ENCODE data around the gene ELFN2. TPM values are rescaled to one million over a fixed set of nuclear protein-coding genes. Genes with fewer than 3 reads are reported as not detected.
A peak's percentile ranks its signal among the peaks of the same experiment; 100 is the strongest.

The ELFN2 gene
- total RNA-seq, 2 experiments from 2014 or later = 0.19 to 0.25 TPM

- DNase-seq (no peak), ATAC-seq (no peak)
- Mint-ChIP-seq H3K36me3 (ENCODE audit: low read depth) (peaks cover 1% of the 10 kb centered on the region), H3K27me3 (peaks cover 6% of the 10 kb centered on the region), H3K4me1 (peaks cover 17% of the 10 kb centered on the region), H3K9me3 (ENCODE audit: low read depth) (peaks cover 3% of the 10 kb centered on the region), H3K27ac (no peak overlapping the region), H3K4me3 (no peak overlapping the region)
- ChIA-PET POLR2A (no interaction called here), CTCF (interaction anchor here (0.6 kb wide), 1 partner anchor 65 kb away, joined by 3 read pairs; no protein-coding TSS in a partner anchor)
- intact Hi-C loops (cut with DNase I, micrococcal nuclease) = no loop called here
Measured at GRCh38 chr22:37435970-37436603, 8.8 kb upstream of the ELFN2 start.

GRCh38 chr22:37433786-37434185 is 6.5 kb upstream of the ELFN2 start:
- no peak for DNase-seq
- Mint-ChIP-seq H3K9me3 (ENCODE audit: low read depth) (peaks cover 3% of the 10 kb centered on the region), H3K27ac (no peak overlapping the region), H3K27me3 (peaks cover 20% of the 10 kb centered on the region), H3K4me1 (peaks cover 17% of the 10 kb centered on the region), H3K4me3 (no peak overlapping the region), H3K36me3 (ENCODE audit: low read depth) (no peaks in the 10 kb centered on the region)
- intact Hi-C loops (cut with DNase I, micrococcal nuclease) = no loop called here
- POLR2A ChIA-PET = no interaction called here
- CTCF ChIA-PET = interaction anchor here (2.4 kb wide), 1 partner anchor 118 kb away, joined by 8 read pairs; no protein-coding TSS in a partner anchor
- no peak for ATAC-seq

- no peak overlapping the region for H3K4me3 Mint-ChIP-seq
- POLR2A ChIA-PET = interaction anchor here (0.7 kb wide), 1 partner anchor 31 kb away, joined by 3 read pairs; no protein-coding TSS in a partner anchor
- intact Hi-C loops (cut with DNase I, micrococcal nuclease) = no loop called here
Measured at GRCh38 chr22:37432708-37433054, 5.4 kb upstream of the ELFN2 start.

GRCh38 chr22:37431801-37432707 is 4.8 kb upstream of the ELFN2 start:
- Mint-ChIP-seq H3K36me3 (ENCODE audit: low read depth) (no peaks in the 10 kb centered on the region), H3K9me3 (ENCODE audit: low read depth) (peaks cover 3% of the 10 kb centered on the region), H3K27me3 (peaks cover 31% of the 10 kb centered on the region), H3K27ac (peak overlapping the region; percentile 34), H3K4me1 (peaks cover 17% of the 10 kb centered on the region), H3K4me3 (no peak overlapping the region)
- ChIA-PET POLR2A (interaction anchor here (0.7 kb wide), 1 partner anchor 31 kb away, joined by 3 read pairs; no protein-coding TSS in a partner anchor), CTCF (interaction anchor here (0.6 to 4.4 kb wide), 6 partner anchors 115 to 411 kb away, joined by 3 to 26 read pairs (median 4); no protein-coding TSS in a partner anchor)
- intact Hi-C loops (cut with DNase I, micrococcal nuclease) = no loop called here
- ATAC-seq = peak; percentile 83
- DNase-seq = peak; percentile 76

More at GRCh38 chr22:37432708-37433054, 5.4 kb upstream of the ELFN2 start:
- H3K4me1 Mint-ChIP-seq = peaks cover 17% of the 10 kb centered on the region
- peaks cover 29% of the 10 kb centered on the region for H3K27me3 Mint-ChIP-seq
- CTCF ChIA-PET = interaction anchor here (0.6 to 2.4 kb wide), 3 partner anchors 26 to 411 kb away, joined by 3 to 8 read pairs (median 3); no protein-coding TSS in a partner anchor
- no peak overlapping the region for H3K27ac Mint-ChIP-seq
- ATAC-seq = no peak
- no peak for DNase-seq
- peaks cover 3% of the 10 kb centered on the region for H3K9me3 Mint-ChIP-seq (ENCODE audit: low read depth)
- H3K36me3 Mint-ChIP-seq (ENCODE audit: low read depth) = no peaks in the 10 kb centered on the region

- Mint-ChIP-seq H3K9me3 (ENCODE audit: low read depth) (peaks cover 3% of the 10 kb centered on the region), H3K36me3 (ENCODE audit: low read depth) (no peaks in the 10 kb centered on the region), H3K27ac (no peak overlapping the region), H3K4me1 (peaks cover 17% of the 10 kb centered on the region), H3K27me3 (peaks cover 38% of the 10 kb centered on the region), H3K4me3 (no peak overlapping the region)
- ATAC-seq (no peak), DNase-seq (no peak)
- intact Hi-C loops (cut with DNase I, micrococcal nuclease) = no loop called here
- ChIA-PET CTCF (interaction anchor here (0.6 to 4.4 kb wide), 4 partner anchors 114 to 230 kb away, joined by 3 to 26 read pairs (median 4); no protein-coding TSS in a partner anchor), POLR2A (no interaction called here)
Measured at GRCh38 chr22:37431366-37431765, 4.1 kb upstream of the ELFN2 start.

- ATAC-seq = no peak
- intact Hi-C loops (cut with DNase I, micrococcal nuclease) = no loop called here
- Mint-ChIP-seq H3K4me1 (peaks cover 17% of the 10 kb centered on the region), H3K36me3 (ENCODE audit: low read depth) (no peaks in the 10 kb centered on the region), H3K27ac (no peak overlapping the region), H3K4me3 (no peak overlapping the region), H3K9me3 (ENCODE audit: low read depth) (peaks cover 3% of the 10 kb centered on the region), H3K27me3 (peaks cover 42% of the 10 kb centered on the region)
- ChIA-PET POLR2A (no interaction called here), CTCF (interaction anchor here (1.1 to 4.4 kb wide), 3 partner anchors 114 to 163 kb away, joined by 5 to 26 read pairs (median 5); no protein-coding TSS in a partner anchor)
- no peak for DNase-seq
Measured at GRCh38 chr22:37430941-37431340, 3.7 kb upstream of the ELFN2 start.

- CTCF ChIA-PET = interaction anchor here (0.5 to 4.4 kb wide), 21 partner anchors 9 to 389 kb away, joined by 3 to 26 read pairs (median 4); no protein-coding TSS in a partner anchor
- ATAC-seq (peak; percentile 21), DNase-seq (peak; percentile 74)
- Mint-ChIP-seq H3K36me3 (ENCODE audit: low read depth) (no peaks in the 10 kb centered on the region), H3K27ac (no peak overlapping the region), H3K4me1 (peaks cover 17% of the 10 kb centered on the region), H3K9me3 (ENCODE audit: low read depth) (peaks cover 3% of the 10 kb centered on the region), H3K27me3 (peaks cover 50% of the 10 kb centered on the region), H3K4me3 (no peak overlapping the region)
- intact Hi-C loops (cut with DNase I, micrococcal nuclease) = loop anchor here (1.0 to 5.0 kb wide), 4 partner anchors 97 to 162 kb away; no protein-coding TSS in a partner anchor
- POLR2A ChIA-PET = no interaction called here
Measured at GRCh38 chr22:37428649-37429586, 1.6 kb upstream of the ELFN2 start.

- Mint-ChIP-seq H3K4me3 (no peak overlapping the region), H3K27me3 (peaks cover 50% of the 10 kb centered on the region), H3K36me3 (ENCODE audit: low read depth) (no peaks in the 10 kb centered on the region), H3K27ac (no peak overlapping the region), H3K9me3 (ENCODE audit: low read depth) (peaks cover 3% of the 10 kb centered on the region), H3K4me1 (peaks cover 17% of the 10 kb centered on the region)
- DNase-seq (no peak), ATAC-seq (no peak)
- CTCF ChIA-PET = interaction anchor here (0.5 to 4.4 kb wide), 14 partner anchors 10 to 335 kb away, joined by 3 to 26 read pairs (median 4); no protein-coding TSS in a partner anchor
- POLR2A ChIA-PET = no interaction called here
- intact Hi-C loops (cut with DNase I, micrococcal nuclease) = loop anchor here (2.0 to 5.0 kb wide), 3 partner anchors 96 to 161 kb away; no protein-coding TSS in a partner anchor
Measured at GRCh38 chr22:37427711-37428635, 694 bp upstream of the ELFN2 start.

- peaks cover 6% of the 10 kb centered on the region for H3K4me1 Mint-ChIP-seq
- ChIA-PET POLR2A (no interaction called here), CTCF (interaction anchor here (1.3 kb wide), 1 partner anchor 110 kb away, joined by 4 read pairs; no protein-coding TSS in a partner anchor)
- no peaks in the 10 kb centered on the region for H3K36me3 Mint-ChIP-seq (ENCODE audit: low read depth)
- no peaks in the 10 kb centered on the region for H3K9me3 Mint-ChIP-seq (ENCODE audit: low read depth)
- DNase-seq (no peak), ATAC-seq (no peak)
- intact Hi-C loops (cut with DNase I, micrococcal nuclease) = loop anchor here (5.0 kb wide), 2 partner anchors 94 to 159 kb away; no protein-coding TSS in a partner anchor
- H3K27me3 Mint-ChIP-seq = peaks cover 48% of the 10 kb centered on the region
- no peak overlapping the region for H3K27ac Mint-ChIP-seq
- H3K4me3 Mint-ChIP-seq = no peak overlapping the region
Measured at GRCh38 chr22:37426706-37427134, 559 bp downstream of the ELFN2 start.
